Inferior parietal cortex (tissue), 1 donor: Measurements from ENCODE around the gene DAZ4.
"Not testable (repeated sequence)": the region's sequence is repeated elsewhere in the genome, so short reads cannot be mapped to it uniquely, and the experiment has no call there.

Experiments used
- DNase-seq: peaks from one replicate; pipeline ENCODE4 v3.0.0-alpha.2; 2016; ENCODE audit errors: extremely low spot score

DAZ4 gene

DNA sequence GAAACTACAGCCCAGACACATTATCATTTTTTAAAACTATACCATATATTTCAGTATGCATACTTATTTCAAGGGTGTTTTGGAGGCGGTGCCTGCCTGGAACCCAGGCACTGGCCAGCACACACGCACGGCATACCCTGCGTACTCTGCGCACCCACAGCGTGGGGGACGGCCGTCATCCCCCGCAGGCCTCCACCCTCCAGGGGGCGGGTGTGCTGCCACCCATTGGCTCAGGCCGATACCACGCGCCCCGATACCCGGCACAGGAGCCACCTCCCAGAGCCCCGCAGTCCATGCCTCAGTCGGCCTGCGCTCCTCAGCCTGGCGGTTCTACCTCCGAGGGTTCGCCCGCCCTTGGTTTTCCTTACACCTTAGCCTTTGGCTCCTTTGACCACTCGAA is at the start of gene DAZ4:
Gene DAZ4, plus strand, starts transcription at position 301 of the 400 bp plus-strand sequence. CDS start 208 bp downstream, outside the sequence.
- DNase-seq: not testable (repeated sequence)

- not testable (repeated sequence) for DNase-seq
Observed at GRCh38 chrY:24813293-24813692, 20.4 kb upstream of the DAZ4 start, which contains the start of gene DAZ3. TSS of gene DAZ3 (minus strand) at chrY:24813393. CDS start at chrY:24813185, 208 bp downstream.

DNA sequence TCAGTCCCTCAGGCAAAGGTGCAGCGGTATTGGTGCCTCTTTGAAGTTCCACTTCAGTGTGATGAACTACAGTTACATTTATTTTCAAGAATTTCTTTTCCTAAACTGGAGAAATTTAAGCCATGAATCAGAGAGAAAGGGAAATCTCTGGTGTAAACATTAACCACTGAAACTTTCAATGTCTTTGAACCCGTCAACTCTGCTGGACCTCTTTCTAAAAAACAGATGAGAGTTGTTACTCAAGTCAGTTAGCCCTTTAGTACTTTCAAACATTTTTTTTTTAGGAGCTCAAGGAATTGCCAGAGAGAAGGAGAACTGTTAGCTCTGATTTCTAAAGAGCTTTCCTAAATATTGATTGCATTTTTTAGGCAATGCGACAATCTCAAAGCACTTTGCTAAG is 11.9 kb upstream of the DAZ4 start:
- not testable (repeated sequence) for DNase-seq

DNA sequence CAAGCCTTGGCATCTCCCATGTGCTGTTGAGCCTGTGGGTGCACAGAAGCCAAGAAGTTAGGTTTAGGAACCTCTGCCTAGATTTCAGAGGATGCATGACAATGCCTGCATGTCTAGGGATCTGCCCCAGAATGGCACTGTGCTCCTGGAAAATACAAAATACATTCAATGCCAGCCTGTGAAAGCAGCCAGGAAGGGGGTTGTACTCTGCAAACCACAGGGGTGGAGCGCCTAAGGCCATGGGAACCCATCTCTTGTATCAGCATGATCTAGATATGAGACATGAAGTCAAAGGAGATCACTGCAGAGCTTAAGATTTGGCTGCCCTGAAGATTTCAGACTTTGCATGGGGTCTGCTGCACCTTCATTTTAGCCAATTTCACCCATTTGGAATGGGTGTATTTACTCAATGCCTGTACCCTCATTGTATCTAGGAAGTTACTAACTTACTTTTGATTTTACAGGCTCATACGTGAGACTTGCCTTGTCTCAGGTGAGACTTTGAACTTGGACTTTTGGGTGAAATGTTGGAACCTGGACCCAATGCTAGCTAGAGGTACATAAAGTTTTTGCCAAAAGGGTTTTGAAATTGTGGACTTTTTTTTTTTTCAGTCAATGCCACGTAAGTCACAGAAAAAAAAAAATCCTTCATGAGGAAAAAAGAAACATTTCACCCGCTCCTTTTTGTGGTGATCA is 9.4 kb upstream of the DAZ4 start:
- not testable (repeated sequence) for DNase-seq

- DNase-seq: not testable (repeated sequence)
Observed at GRCh38 chrY:24825069-24825468, 8.7 kb upstream of the DAZ4 start.
